ENCODE measurements around the gene QPRT. TPM values are rescaled to one million over a fixed set of nuclear protein-coding genes. Genes with fewer than 3 reads are reported as not detected.
"Not testable (repeated sequence)": the region's sequence is repeated elsewhere in the genome, so short reads cannot be mapped to it uniquely, and the experiment has no call there.

The QPRT gene
- total and polyA plus RNA-seq, 2 of the 13 experiments (the other 11 are each of a cell fraction or from before 2014, with no cell fraction given), result 130 to 218 TPM

GRCh38 chr16:29721167-29721879, 42.3 kb downstream of the QPRT start (continued):
- TF ChIP-seq ZGPAT (CRISPR knock-in tag; IDR thresholded peaks at IDR 0.05), result 0 out of 2 replicates have a peak, but pooled peaks have one; percentile 57
- peak; percentile 72; the same call in 1 of the 2 replicates for TF ChIP-seq ZFP90 (CRISPR knock-in tag; IDR thresholded peaks at IDR 0.05; ENCODE audit: borderline replicate concordance)
- TF ChIP-seq ZNF350 (CRISPR knock-in tag; IDR thresholded peaks at IDR 0.05; ENCODE audit: borderline replicate concordance, low read depth), result peak; percentile 30; the same call in 1 of the 2 replicates
- TF ChIP-seq HMGXB4 (CRISPR knock-in tag; IDR thresholded peaks at IDR 0.05; ENCODE audit: borderline replicate concordance in 1 of 2, low read depth in 1 of 2), result peak; percentile 63 to 71; a peak in 3 of 4 replicates
- TF ChIP-seq FOXK1 (CRISPR knock-in tag; IDR thresholded peaks at IDR 0.05; ENCODE audit: borderline replicate concordance, low read depth), result peak; percentile 17; the same call in 1 of the 2 replicates
- TF ChIP-seq CREM (IDR thresholded peaks at IDR 0.05), result peak; percentile 67
- not testable (repeated sequence) for TF ChIP-seq CREM (CRISPR knock-in tag; IDR thresholded peaks at IDR 0.05)
- TF ChIP-seq SOX5 (CRISPR knock-in tag; IDR thresholded peaks at IDR 0.05; ENCODE audit: borderline replicate concordance), result peak; percentile 14; the same call in 1 of the 2 replicates
- 0 out of 2 replicates have a peak, but pooled peaks have one; percentile 18 for TF ChIP-seq RFXAP (CRISPR knock-in tag; IDR thresholded peaks at IDR 0.05; ENCODE audit: borderline replicate concordance)
- peak; percentile 22 for TF ChIP-seq FOSL2 (CRISPR knock-in tag; IDR thresholded peaks at IDR 0.05)
- TF ChIP-seq SALL1 (CRISPR knock-in tag; IDR thresholded peaks at IDR 0.05), result peak; percentile 50
- peak; percentile 40; the same call in 1 of the 2 replicates for TF ChIP-seq YEATS2 (CRISPR knock-in tag; IDR thresholded peaks at IDR 0.05; ENCODE audit: borderline replicate concordance)
- TF ChIP-seq NFKB2 (CRISPR knock-in tag; IDR thresholded peaks at IDR 0.05; ENCODE audit: borderline replicate concordance), result peak; percentile 55; the same call in 1 of the 2 replicates
- peak; percentile 12; the same call in 1 of the 2 replicates for TF ChIP-seq RXRB (CRISPR knock-in tag; IDR thresholded peaks at IDR 0.05; ENCODE audit: borderline replicate concordance)
- 0 out of 2 replicates have a peak, but pooled peaks have one; percentile 16 for TF ChIP-seq ZNF335 (CRISPR knock-in tag; IDR thresholded peaks at IDR 0.05)
- TF ChIP-seq ZNF687 (CRISPR knock-in tag; IDR thresholded peaks at IDR 0.05), result peak; percentile 62
- 0 out of 2 replicates have a peak, but pooled peaks have one; percentile 34 for TF ChIP-seq KLF9 (CRISPR knock-in tag; IDR thresholded peaks at IDR 0.05; ENCODE audit: low read depth)
- TF ChIP-seq SKI (IDR thresholded peaks at IDR 0.05; ENCODE audit: partially characterized antibody), result peak; percentile 50
- 0 out of 2 replicates have a peak, but pooled peaks have one; percentile 24 for TF ChIP-seq ZNF362 (CRISPR knock-in tag; IDR thresholded peaks at IDR 0.05; ENCODE audit: borderline replicate concordance)
- peak; percentile 31; the same call in 1 of the 2 replicates for TF ChIP-seq IRF2 (CRISPR knock-in tag; IDR thresholded peaks at IDR 0.05)
